GM21515 (cell line): ENCODE measurements around the gene MTHFSD.

Source experiments
- ATAC-seq: cut with Tn5 transposase; IDR thresholded peaks from one replicate; pipeline ENCODE4 v1.9.1; 2021; ENCODE audit not compliant: unreplicated experiment

Gene MTHFSD

GRCh38 chr16:86584726-86585721, 30.0 kb upstream of the MTHFSD start:
- ATAC-seq = no peak

DNA sequence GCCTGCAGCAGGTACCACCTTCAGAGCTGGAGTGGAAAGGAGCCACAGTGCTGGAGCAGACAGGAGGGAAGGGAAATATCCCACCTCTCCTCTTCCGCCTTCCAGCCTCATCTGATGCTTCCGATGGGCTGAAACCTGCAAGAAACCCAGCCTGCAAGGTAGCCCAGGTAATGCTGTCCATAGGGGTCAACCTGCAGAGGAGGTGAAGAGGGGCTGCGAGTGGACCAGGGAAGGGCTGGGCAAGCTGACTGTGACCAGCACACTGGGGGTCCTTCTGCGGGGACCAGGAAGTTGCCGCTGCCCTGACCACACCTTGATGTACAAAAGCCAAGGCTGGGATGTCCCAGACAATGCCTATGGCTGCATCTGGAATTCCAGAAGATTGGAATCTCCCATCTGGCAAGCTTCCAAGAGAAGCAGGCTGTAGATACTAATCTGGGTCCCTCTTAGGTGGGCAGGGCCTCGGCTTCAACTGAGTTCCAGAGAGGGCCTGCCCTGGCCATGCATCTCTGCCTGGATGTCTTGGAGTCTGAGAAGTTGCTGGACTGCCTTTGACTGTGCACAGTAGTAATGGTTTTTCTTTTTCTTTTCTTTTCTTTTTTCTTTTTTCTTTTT, 29.1 kb upstream of the MTHFSD start:
- no peak for ATAC-seq

- no peak for ATAC-seq
These were observed 26.4 kb upstream of the MTHFSD start for GRCh38 chr16:86581458-86581857.

DNA sequence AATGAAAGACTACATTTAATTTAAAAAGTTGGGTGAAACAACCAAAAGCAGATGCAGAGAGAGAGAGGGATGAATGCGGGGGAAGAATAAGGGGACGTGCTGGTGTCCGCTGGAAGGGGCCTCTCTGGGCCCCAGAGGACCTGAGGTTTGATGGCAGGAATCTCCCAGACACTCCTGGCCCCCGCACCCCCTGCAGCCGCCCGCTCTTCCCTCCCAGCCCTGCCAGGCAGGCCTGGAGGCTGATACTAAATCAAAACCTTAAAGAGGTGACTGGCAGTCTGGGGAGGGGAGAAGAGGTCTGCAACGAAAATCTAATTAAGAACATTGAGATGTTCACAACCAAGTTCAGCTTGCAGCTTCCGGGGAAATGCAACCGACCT, 25.7 kb upstream of the MTHFSD start:
- no peak for ATAC-seq

DNA sequence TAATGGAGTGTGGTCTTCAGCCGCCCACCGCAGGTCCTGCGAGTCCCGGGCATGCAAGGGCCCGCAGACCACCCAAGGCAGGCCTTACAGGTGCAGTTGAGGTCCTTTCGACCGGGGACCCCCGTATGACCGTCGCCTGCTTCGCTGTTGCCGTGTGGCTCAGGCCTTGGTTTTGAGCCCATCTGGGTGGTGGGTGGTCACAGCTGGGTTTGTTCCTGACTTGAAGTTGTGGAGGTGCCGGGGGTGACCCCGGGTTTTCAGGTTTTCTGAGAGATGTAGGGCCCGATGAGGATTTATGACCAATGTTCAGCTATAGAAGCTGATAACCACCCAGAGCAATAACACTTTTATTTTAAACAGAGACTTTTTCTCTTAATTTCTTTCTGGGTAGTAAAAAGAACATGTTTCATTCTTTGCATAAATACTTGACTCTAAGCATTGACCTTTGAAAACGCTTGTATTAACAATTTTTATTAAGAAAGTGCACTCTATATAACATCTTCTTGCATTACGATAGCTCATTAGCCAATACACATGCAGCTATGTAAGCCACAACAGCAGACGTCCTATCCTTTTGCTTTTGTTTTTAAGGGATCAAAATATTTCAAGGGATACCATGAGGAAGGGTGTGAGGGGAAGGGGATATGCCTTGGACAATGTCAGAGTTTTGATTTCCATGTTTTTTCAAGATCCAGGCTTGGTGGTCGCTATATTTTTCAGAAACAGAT, 25.2 kb upstream of the MTHFSD start:
- ATAC-seq = no peak

- no peak for ATAC-seq
These were observed 24.4 kb upstream of the MTHFSD start for GRCh38 chr16:86579268-86580062.

DNA sequence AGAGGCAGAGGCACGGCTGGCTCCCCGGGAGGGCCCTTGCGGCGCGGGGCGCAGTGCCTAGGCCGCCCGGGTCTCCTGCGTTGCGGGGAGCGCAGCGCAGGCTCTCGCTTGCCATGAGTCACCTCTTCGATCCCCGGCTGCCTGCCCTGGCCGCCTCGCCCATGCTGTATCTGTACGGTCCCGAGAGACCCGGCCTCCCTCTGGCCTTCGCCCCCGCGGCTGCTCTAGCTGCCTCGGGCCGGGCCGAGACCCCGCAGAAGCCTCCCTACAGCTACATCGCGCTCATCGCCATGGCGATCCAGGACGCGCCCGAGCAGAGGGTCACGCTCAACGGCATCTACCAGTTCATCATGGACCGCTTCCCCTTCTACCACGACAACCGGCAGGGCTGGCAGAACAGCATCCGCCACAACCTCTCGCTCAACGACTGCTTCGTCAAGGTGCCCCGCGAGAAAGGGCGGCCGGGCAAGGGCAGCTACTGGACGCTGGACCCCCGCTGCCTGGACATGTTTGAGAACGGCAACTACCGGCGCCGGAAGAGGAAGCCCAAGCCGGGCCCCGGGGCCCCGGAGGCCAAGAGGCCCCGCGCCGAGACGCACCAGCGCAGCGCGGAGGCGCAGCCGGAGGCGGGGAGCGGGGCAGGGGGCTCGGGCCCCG, 23.7 kb upstream of the MTHFSD start:
- ATAC-seq = no peak

GRCh38 chr16:86578061-86578599, 23.1 kb upstream of the MTHFSD start, which contains the start of gene FOXL1:
FOXL1 (plus strand) TSS chr16:86578549; CDS start chr16:86578724, 175 bp downstream.
- no peak for ATAC-seq

GRCh38 chr16:86577314-86577971, 22.4 kb upstream of the MTHFSD start:
- ATAC-seq = no peak

DNA sequence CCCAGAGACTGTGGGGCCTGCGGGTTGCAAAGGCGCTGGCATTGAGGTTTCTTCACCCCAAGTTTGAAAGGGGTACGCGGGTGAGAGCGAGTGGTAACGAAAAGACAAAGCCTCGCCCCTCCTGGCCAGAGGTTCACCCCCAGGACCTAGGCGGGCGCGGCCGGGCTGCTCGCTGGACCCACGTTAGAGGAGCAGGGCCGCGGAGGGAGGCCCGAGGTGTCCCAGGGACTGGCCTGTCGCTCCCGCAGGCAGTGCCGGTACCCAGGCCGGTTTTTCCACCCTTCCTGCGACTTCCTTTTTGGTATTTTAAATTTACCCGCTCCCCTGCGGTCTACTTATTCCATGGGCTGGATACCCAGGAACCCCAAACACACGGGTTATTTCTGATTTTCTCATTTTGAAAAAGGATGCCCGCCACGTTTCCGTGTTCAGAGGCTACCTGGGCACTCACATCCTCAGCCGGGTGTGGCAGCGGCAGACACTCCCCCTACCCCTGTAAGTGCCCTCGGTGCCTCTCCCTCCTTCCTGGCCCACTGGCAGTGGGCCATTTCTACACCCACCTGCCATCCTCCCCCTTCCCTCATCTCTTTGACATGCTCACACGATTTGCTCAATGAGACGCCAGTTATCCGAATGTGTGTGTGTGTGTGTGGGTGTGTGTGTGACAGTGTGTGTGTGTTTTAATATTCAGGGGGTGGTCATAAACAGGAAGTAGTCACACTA, 21.7 kb upstream of the MTHFSD start:
- no peak for ATAC-seq

DNA sequence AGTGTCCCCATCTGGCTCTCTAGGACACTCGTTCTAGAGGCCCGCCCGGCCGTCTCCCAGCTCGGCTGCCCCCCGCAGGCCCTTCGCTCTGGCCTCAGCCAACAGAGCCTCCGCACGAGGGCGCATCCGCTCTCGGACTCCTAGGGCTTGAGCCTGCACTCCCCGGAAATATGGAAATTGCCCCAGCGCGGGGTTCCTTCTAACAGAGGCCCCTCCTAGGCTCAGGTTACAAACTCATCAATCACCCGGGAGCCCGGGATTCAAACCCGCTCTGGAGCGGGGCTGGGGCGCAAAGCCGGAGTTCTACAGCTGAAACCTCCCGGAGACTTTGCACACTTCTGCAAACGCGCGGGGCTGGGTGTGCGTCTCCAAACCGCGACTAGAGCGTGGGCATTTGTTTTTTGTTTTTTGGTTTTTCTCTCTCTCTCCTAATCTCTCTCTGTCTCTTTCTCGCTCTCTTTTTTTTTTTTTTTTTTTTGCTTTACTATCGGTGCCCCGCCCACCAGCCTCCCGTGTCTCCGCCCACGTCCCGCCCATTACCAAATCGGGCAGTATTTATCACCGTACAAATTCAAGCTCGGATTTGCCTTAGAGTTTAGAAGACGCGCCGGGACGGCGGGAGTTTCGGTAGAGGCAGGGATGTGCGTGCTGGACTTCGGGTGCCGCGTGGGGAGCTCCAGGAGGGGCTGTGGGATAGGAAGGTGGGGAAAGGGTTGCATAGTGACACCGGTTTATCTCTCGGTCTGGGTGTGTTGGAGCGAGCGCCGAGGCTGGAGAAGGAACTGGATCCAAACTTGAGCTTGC, 20.9 kb upstream of the MTHFSD start:
- ATAC-seq = no peak

- no peak for ATAC-seq
These were observed 20.2 kb upstream of the MTHFSD start for GRCh38 chr16:86575095-86575685.

DNA sequence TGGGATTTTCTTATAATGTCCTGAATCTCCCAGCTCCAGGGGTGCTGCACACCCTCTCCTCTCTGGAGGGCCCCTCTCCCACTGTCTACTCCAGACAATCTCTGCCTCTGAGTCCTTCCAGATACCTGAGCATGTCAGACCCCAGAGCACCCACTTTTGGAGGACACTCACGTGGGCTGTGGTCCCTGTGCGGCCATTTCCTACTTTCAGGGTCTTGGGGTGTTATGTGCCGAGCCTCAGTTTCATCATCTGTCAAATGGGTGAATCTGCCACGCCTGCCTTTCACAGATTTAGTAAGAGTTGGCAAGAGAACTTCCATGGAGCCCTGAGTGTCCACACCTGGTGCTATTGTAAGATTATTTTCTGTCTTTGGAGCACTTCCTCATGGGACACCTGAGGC, 19.6 kb upstream of the MTHFSD start:
- ATAC-seq = no peak

- ATAC-seq = no peak
These were observed 18.8 kb upstream of the MTHFSD start for GRCh38 chr16:86573646-86574508.

DNA sequence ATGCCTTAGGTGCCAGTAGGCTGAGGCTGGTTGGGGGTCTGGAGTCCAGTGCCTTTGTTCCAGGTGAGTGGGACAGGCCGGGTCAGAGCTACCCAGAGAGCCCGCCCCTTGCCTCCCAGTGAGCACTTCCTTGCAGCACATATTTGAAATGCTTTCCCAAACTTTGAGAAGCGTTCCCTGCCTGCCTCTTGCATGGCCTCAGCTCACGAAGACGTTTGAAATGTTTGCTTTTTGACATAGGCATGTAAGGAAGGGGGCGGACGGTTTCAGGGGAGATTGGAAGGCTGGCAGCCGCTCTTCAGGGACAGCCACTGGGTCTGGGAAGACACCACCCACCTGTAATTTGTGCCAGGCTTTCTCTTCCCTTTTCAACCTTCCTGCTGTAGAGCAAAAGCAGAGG, 18.2 kb upstream of the MTHFSD start:
- ATAC-seq = no peak

GRCh38 chr16:86572606-86573005, 17.6 kb upstream of the MTHFSD start:
- no peak for ATAC-seq
